ENCODE results near the gene HEATR3.

GRCh38 chr16:50069060-50069459, 3.3 kb downstream of the HEATR3 start:
- TF ChIP-seq CTCF (conservative IDR thresholded peaks at IDR 0.05; ENCODE audit: low read length) = no peak
- TF ChIP-seq EZH2phosphoT487 (IDR thresholded peaks at IDR 0.05; ENCODE audit: borderline replicate concordance) = no peak
